Activated CD4-positive, CD25-positive, alpha-beta regulatory T cell treated with anti-CD3 and anti-CD28 coated beads, Interleukin-2, amount 50 U/mL, for 24 hours (primary cell): ENCODE measurements around the gene MOB1B.
"Not testable (repeated sequence)": the region's sequence is repeated elsewhere in the genome, so short reads cannot be mapped to it uniquely, and the experiment has no call there.

Experiments used
- ATAC-seq, 2 donors: fragments of 150-1000 bp; cut with Tn5 transposase; one replicate each; pipeline ENCODE4 v1.10.0; 2021; ENCODE audit warnings: mild to moderate bottlenecking in 1 of 2, moderate library complexity in 1 of 2

Gene MOB1B

GRCh38 chr4:70901984-70902576 lies at the start of gene MOB1B:
TSS of gene MOB1B (plus strand) at chr4:70902369. CDS start at chr4:70902537, 168 bp downstream.
- ATAC-seq, result peak; percentile 93 to 94

- no peak for ATAC-seq
Measured at GRCh38 chr4:70855464-70855863, 46.7 kb upstream of the MOB1B start.

GRCh38 chr4:70858454-70858853 lies 43.7 kb upstream of the MOB1B start:
- no peak for ATAC-seq

GRCh38 chr4:70859066-70859465 lies 43.1 kb upstream of the MOB1B start:
- no peak for ATAC-seq

- peak; percentile 74 to 93 for ATAC-seq
Measured at GRCh38 chr4:70863099-70863790, 38.9 kb upstream of the MOB1B start.

- ATAC-seq, result no peak
Measured at GRCh38 chr4:70868778-70869177, 33.4 kb upstream of the MOB1B start.

- no peak for ATAC-seq
Measured at GRCh38 chr4:70873216-70873615, 29.0 kb upstream of the MOB1B start.

GRCh38 chr4:70874268-70875156 lies 27.7 kb upstream of the MOB1B start:
- ATAC-seq, result no peak

- ATAC-seq, result no peak
Measured at GRCh38 chr4:70877556-70877955, 24.6 kb upstream of the MOB1B start.

- ATAC-seq, result no peak
Measured at GRCh38 chr4:70880739-70881138, 21.4 kb upstream of the MOB1B start.

- ATAC-seq, result no peak
Measured at GRCh38 chr4:70885174-70885573, 17.0 kb upstream of the MOB1B start.

- no peak for ATAC-seq
Measured at GRCh38 chr4:70892086-70892769, 9.9 kb upstream of the MOB1B start.

- no peak for ATAC-seq
Measured at GRCh38 chr4:70893790-70894189, 8.4 kb upstream of the MOB1B start.

GRCh38 chr4:70895405-70895804 lies 6.8 kb upstream of the MOB1B start:
- ATAC-seq, result no peak

- no peak for ATAC-seq
Measured at GRCh38 chr4:70895811-70896491, 6.2 kb upstream of the MOB1B start.

GRCh38 chr4:70898581-70898980 lies 3.6 kb upstream of the MOB1B start:
- ATAC-seq, result not testable (repeated sequence)

- ATAC-seq, result no peak
Measured at GRCh38 chr4:70901607-70901983, 574 bp upstream of the MOB1B start.

- ATAC-seq, result peak; percentile 51 to 56
Measured at GRCh38 chr4:70902577-70903290, 565 bp downstream of the MOB1B start.

- no peak for ATAC-seq
Measured at GRCh38 chr4:70903291-70903603, 1.1 kb downstream of the MOB1B start.

GRCh38 chr4:70908993-70909556 lies 6.9 kb downstream of the MOB1B start:
- no peak for ATAC-seq

- ATAC-seq, result no peak
Measured at GRCh38 chr4:70914000-70914399, 11.8 kb downstream of the MOB1B start.

GRCh38 chr4:70914631-70915030 lies 12.5 kb downstream of the MOB1B start:
- no peak for ATAC-seq
